Measurements from ENCODE around the gene NME4.

- no peak for TF ChIP-seq CTCF (IDR thresholded peaks at IDR 0.05; ENCODE audit: low read length)
- TF ChIP-seq EZH2 (IDR thresholded peaks at IDR 0.05; ENCODE audit: borderline replicate concordance, low read length), result no peak
These were observed 36.2 kb upstream of the NME4 start for GRCh38 chr16:360698-361336.

Measured in OCI-LY1 (cell line).